SK-N-MC (cell line): ENCODE data around the gene MYO7A.

ENCODE experiments used
- EZH2 ChIP-seq: fragments of 200-600 bp; sonication (generic); IDR thresholded peaks from one replicate; pipeline ENCODE4 v1.6.1; 2017; ENCODE audit warnings: antibody characterized with exemption
- FOXP2 ChIP-seq: optimal IDR thresholded peaks from 2 replicates; pipeline ENCODE3; 2011; ENCODE audit warnings: mild to moderate bottlenecking, moderate library complexity; ENCODE audit not compliant: insufficient read depth; ENCODE audit errors: extremely low read length, control extremely low read depth
- POLR2AphosphoS5 ChIP-seq: IDR thresholded peaks from 2 replicates; pipeline ENCODE4 v1.6.1; 2012; ENCODE audit warnings: mild to moderate bottlenecking, low read depth, low read length, borderline replicate concordance

DNA sequence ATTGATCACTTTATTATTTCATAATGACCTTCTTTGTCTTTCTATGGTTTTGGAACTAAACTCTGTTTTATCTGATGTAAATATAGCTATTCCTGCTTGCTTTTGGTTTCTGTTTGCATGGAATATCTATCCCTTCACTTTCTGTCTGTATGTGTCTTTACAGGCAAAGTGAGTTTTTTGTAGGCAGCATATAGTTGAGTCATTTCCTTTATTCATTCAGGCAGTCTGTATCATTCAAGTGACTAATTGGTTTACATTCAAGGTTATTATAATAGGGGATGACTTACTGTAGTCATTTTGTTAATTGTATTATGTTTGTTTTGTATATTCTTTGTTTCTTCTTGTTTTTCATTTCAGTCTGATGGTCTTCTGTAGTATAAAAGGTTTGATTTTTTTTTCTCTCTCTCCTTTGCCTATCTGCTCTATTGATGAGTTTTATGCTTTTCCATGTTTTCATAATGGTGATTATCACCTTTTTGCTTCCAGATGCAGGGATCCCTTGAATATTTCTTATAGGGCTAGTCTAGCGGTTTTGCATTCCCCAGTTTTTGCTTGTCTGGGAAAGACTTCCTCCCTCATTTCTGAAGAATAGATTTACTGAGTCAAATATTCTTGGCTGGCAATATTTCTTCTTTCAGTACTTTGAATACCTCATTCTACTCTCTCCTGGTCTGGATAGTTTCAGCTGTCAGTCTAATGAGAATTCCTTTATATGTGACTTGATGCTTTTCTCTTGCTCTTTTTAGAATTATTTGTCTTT lies 123.0 kb downstream of the MYO7A start:
- TF ChIP-seq POLR2AphosphoS5 (no peak), EZH2 (no peak), FOXP2 (no peak)
